B cell (primary cell): ENCODE measurements around the gene AGAP1.

Experiments
- EZH2 ChIP-seq: IDR thresholded peaks from 2 replicates; pipeline ENCODE4 v1.6.1; 2012; ENCODE audit warnings: borderline replicate concordance, low read depth, mild to moderate bottlenecking, moderate library complexity, low read length; ENCODE audit not compliant: insufficient read depth, poor library complexity, severe bottlenecking
- TF ChIP-seq, protein P1 (sequence below): fragments of 200-600 bp; IDR thresholded peaks from one replicate; pipeline ENCODE4 v1.8.0; 2022; ENCODE audit warnings: antibody characterized with exemption, mild to moderate bottlenecking

DNA sequence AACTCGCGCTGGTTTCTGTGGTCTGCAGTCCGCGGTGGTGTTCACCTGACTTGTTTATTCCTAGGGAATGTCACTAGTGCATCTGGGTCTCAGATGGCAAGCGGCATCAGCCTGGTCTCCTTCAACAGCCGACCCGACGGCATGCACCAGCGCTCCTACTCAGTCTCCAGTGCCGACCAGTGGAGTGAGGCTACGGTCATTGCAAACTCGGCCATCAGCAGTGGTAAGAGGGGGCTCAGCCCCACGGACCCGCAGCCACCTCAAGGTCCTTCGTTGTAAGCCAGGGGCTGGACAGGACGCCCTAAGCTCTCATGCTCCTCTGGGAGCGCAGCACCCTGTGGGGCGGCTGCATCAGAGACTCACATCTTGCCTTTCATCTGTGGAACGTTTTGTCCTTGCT is 436.9 kb downstream of the AGAP1 start:
- TF ChIP-seq, protein P1, sequence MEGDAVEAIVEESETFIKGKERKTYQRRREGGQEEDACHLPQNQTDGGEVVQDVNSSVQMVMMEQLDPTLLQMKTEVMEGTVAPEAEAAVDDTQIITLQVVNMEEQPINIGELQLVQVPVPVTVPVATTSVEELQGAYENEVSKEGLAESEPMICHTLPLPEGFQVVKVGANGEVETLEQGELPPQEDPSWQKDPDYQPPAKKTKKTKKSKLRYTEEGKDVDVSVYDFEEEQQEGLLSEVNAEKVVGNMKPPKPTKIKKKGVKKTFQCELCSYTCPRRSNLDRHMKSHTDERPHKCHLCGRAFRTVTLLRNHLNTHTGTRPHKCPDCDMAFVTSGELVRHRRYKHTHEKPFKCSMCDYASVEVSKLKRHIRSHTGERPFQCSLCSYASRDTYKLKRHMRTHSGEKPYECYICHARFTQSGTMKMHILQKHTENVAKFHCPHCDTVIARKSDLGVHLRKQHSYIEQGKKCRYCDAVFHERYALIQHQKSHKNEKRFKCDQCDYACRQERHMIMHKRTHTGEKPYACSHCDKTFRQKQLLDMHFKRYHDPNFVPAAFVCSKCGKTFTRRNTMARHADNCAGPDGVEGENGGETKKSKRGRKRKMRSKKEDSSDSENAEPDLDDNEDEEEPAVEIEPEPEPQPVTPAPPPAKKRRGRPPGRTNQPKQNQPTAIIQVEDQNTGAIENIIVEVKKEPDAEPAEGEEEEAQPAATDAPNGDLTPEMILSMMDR = no peak
- no peak for TF ChIP-seq EZH2
